GM12878 (cell line): ENCODE measurements around the gene THY1. TPM values are rescaled to one million over a fixed set of nuclear protein-coding genes. Genes with fewer than 3 reads are reported as not detected.

Experiments
- ATAC-seq: fragments of 200-7000 bp; cut with Tn5 transposase; 3 replicates; pipeline ENCODE4 v1.9.1; 2020; ENCODE audit warnings: mild to moderate bottlenecking, moderate library complexity
- BruUV-seq: library from RNA; stranded (reverse); fragments of 400-500 nt; replicated peaks from 2 replicates; lab custom pipeline; 2021; lab: Mats Ljungman, UMichigan
- CTCF ChIA-PET: fragments of 300-600 bp; sonication (Branson Sonifier 250); formaldehyde crosslinking; extraction: SDS; loops from one replicate; lab custom pipeline; 2021; ENCODE audit warnings: inconsistent platforms; lab: Yijun Ruan, JAX
- POLR2A ChIA-PET: fragments of 350-600 bp; formaldehyde crosslinking; extraction: SDS; loops from one replicate; lab custom pipeline; 2021; ENCODE audit warnings: inconsistent platforms; lab: Charles Lee
- RAD21 ChIA-PET: fragments of 300-600 bp; sonication (Branson Sonifier 250); formaldehyde crosslinking; loops from one replicate; lab custom pipeline; 2023; ENCODE audit warnings: antibody characterized with exemption; ENCODE audit not compliant: unreplicated experiment; lab: Charles Lee
- SMC1A ChIA-PET: fragments of 300-600 bp; sonication (Branson Sonifier 250); formaldehyde crosslinking; loops from one replicate; lab custom pipeline; 2023; ENCODE audit not compliant: unreplicated experiment, uncharacterized antibody; lab: Charles Lee
- DNase-seq: peaks from one replicate; pipeline ENCODE4 v3.0.0-alpha.2; 2011; ENCODE audit warnings: low read depth, low spot score
- FAIRE-seq: peaks from 3 replicates; lab custom pipeline; 2011; peaks lifted over from hg19 to GRCh38; lab: Jason Lieb, UNC
- H2AFZ ChIP-seq: 2 replicates; pipeline ENCODE4 v1.6.0; 2011; ENCODE audit warnings: low read depth, low read length, control low read depth; ENCODE audit not compliant: control insufficient read depth
- H3K27ac ChIP-seq: 2 replicates; pipeline ENCODE4 v1.5.1; 2011; ENCODE audit warnings: control low read depth; ENCODE audit not compliant: control insufficient read depth, insufficient read depth
- H3K27me3 ChIP-seq, 2 experiments: replicated peaks in 1 of 2; 2 replicates each; pipeline versions ENCODE4 v1.6.0 to v1.6.1; 2011; ENCODE audit warnings: low read length in 1 of 2; ENCODE audit not compliant: control insufficient read depth in 2 of 2, insufficient read depth in 2 of 2
- H3K36me3 ChIP-seq, 2 experiments: 2 replicates each; pipeline ENCODE4 v1.5.1; 2011; ENCODE audit warnings: low read length in 1 of 2; ENCODE audit not compliant: control insufficient read depth in 2 of 2, insufficient read depth in 2 of 2
- H3K4me1 ChIP-seq: 2 replicates; pipeline ENCODE4 v1.6.1; 2011; ENCODE audit warnings: mild to moderate bottlenecking, low read length, moderate library complexity, mixed read lengths; ENCODE audit not compliant: control insufficient read depth, insufficient read depth
- H3K4me2 ChIP-seq: 2 replicates; pipeline ENCODE4 v1.6.0; 2011; ENCODE audit warnings: control low read depth; ENCODE audit not compliant: control insufficient read depth, insufficient read depth
- H3K4me3 ChIP-seq: fragments of 200-600 bp; sonication (generic); 2 replicates; pipeline ENCODE4 v1.5.1; 2016
- H3K79me2 ChIP-seq: 2 replicates; pipeline ENCODE4 v1.6.0; 2011; ENCODE audit warnings: low read length; ENCODE audit not compliant: control insufficient read depth, insufficient read depth
- H3K9ac ChIP-seq: 2 replicates; pipeline ENCODE4 v1.8.0; 2011; ENCODE audit warnings: low read length, control low read depth, mixed read lengths; ENCODE audit not compliant: control insufficient read depth, insufficient read depth
- H3K9me3 ChIP-seq: replicated peaks from 3 replicates; pipeline ENCODE4 v1.5.1; 2011; ENCODE audit warnings: mild to moderate bottlenecking, low read length; ENCODE audit not compliant: control insufficient read depth, insufficient read depth
- H4K20me1 ChIP-seq: 2 replicates; pipeline ENCODE4 v1.6.0; 2011; ENCODE audit not compliant: control insufficient read depth, insufficient read depth
- ATF3 ChIP-seq: IDR thresholded peaks from 2 replicates; pipeline ENCODE4 v1.6.1; 2011; ENCODE audit warnings: low read depth, mild to moderate bottlenecking, low read length, moderate library complexity, borderline replicate concordance; ENCODE audit errors: extremely low read depth
- ATF7 ChIP-seq: fragments of 450-650 bp; IDR thresholded peaks from 2 replicates; pipeline ENCODE4 v1.6.1; 2016; ENCODE audit warnings: low read depth, mild to moderate bottlenecking
- IKZF1 ChIP-seq: fragments of 450-650 bp; conservative IDR thresholded peaks from 2 replicates; pipeline ENCODE4 v1.6.1; 2017; ENCODE audit warnings: antibody characterized with exemption, mild to moderate bottlenecking
- IRF3 ChIP-seq: fragments of 450-650 bp; IDR thresholded peaks from 2 replicates; pipeline ENCODE4 v1.6.1; 2014; ENCODE audit warnings: mild to moderate bottlenecking
- JUND ChIP-seq: IDR thresholded peaks from 2 replicates; pipeline ENCODE4 v1.6.1; 2012; ENCODE audit warnings: low read depth, mild to moderate bottlenecking, low read length, improper control_type of control experiment, moderate library complexity
- LARP7 ChIP-seq: fragments of 450-650 bp; IDR thresholded peaks from 2 replicates; pipeline ENCODE4 v1.6.1; 2017; ENCODE audit warnings: mild to moderate bottlenecking
- MYC ChIP-seq: IDR thresholded peaks from 2 replicates; pipeline ENCODE4 v1.6.1; 2011; ENCODE audit warnings: mild to moderate bottlenecking, low read length, moderate library complexity, inconsistent platforms; ENCODE audit not compliant: insufficient read depth, insufficient replicate concordance, insufficient read length, severe bottlenecking
- RB1 ChIP-seq: fragments of 450-650 bp; formaldehyde crosslinking; IDR thresholded peaks from 2 replicates; pipeline ENCODE4 v1.6.1; 2017; ENCODE audit warnings: mild to moderate bottlenecking, borderline replicate concordance
- SMC3 ChIP-seq: IDR thresholded peaks from 2 replicates; pipeline ENCODE4 v1.6.1; 2011; ENCODE audit warnings: low read length, improper control_type of control experiment, borderline replicate concordance
- WGBS: methylation state at CpG from one replicate; pipeline ENCODE4 v1.1.6; 2016; ENCODE audit warnings: low lambda C conversion rate; ENCODE audit not compliant: insufficient replicate concordance, insufficient coverage; ENCODE audit errors: missing lambda C conversion rate; 5-methylcytosine and 5-hydroxymethylcytosine counted together
- in situ Hi-C: fragments of 300-500 bp; cut with MboI; formaldehyde crosslinking; loops from 9 replicates; pipeline ENCODE4 v1.14.3; 2018; ENCODE audit warnings: mixed read lengths
- intact Hi-C: fragments of 100-400 bp; cut with micrococcal nuclease; formaldehyde crosslinking; loops from one replicate; pipeline ENCODE4 v1.14.2; 2022; ENCODE audit not compliant: unreplicated experiment
- polyA plus RNA-seq, 11 experiments: library from polyadenylated mRNA; depleted of rRNA in 4 of 11; unstranded in 6 of 11; stranded (reverse) in 5 of 11; fragments of >200 nt; fragmentation: Nextera tagmentation in 4 of 11; fragmentation: Illumina TruSeq in 1 of 11; extraction: Ambion mirVana in 4 of 11; extraction: Trizol in 1 of 11; gene quantifications; 1 replicate in 1 of 11; 2 replicates in 10 of 11; pipeline versions ENCODE4 v1.2.1 to v1.2.3, GENCODE V29; 2011 to 2016; ENCODE audit warnings: inconsistent platforms in 2 of 11, missing spikeins in 2 of 11, low read depth in 1 of 11
- total RNA-seq, 4 experiments: library from RNA; depleted of rRNA in 3 of 4; stranded (reverse); fragments of >200 nt in 3 of 4; fragmentation: Illumina TruSeq in 1 of 4; extraction: Trizol in 1 of 4; gene quantifications; 2 replicates each; pipeline versions ENCODE4 v1.2.1 to v1.2.3, GENCODE V29; 2013 to 2021
- TF ChIP-seq, protein P1 (sequence below): fragments of 450-650 bp; IDR thresholded peaks from 2 replicates; pipeline ENCODE4 v1.6.1; 2017; ENCODE audit warnings: mild to moderate bottlenecking, moderate library complexity

The THY1 gene
- total and polyA plus RNA-seq, 10 of the 15 experiments (the other 5 are each of a cell fraction or from before 2014, with no cell fraction given): 0.86 to 20.1 (median 3.2) TPM

DNA sequence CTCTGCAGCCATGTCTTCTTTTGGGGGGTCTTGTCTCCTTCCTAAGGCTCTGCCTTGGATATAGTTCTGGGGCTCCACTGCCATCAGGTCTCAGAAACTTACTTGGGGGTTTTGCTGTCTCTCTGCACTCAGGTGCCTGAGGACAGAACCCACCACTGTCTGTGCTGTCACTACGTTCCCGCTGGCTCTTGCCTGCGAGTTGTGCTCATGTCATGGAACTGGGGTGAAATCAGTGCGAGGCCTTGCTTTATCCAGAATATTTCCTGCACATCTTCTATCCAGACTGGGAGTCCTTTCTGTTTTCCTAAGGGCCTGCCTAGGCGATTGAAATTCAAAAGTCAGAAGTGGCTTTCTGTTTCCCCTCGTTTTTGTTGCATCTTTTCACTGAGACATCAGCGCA is 34.9 kb downstream of the THY1 start:
- no peaks in the 10 kb centered on the region for H3K9me3 ChIP-seq
- intact Hi-C loops: no loop called here
- H3K9ac ChIP-seq: no peak overlapping the region
- TF ChIP-seq SMC3: no peak
- TF ChIP-seq ATF7: no peak
- no peak for TF ChIP-seq LARP7
- TF ChIP-seq, all 136 proteins: peak for 0
- 29% methylated on average over 7 of the region's 7 CpGs for WGBS
- ChIA-PET CTCF (interaction anchor here (0.7 to 1.2 kb wide), 2 partner anchors 13 to 1481 kb away, joined by 3 read pairs; no protein-coding TSS in a partner anchor), SMC1A (no interaction called here), RAD21 (no interaction called here), POLR2A (no interaction called here)
- no peak overlapping the region for H3K27ac ChIP-seq
- H3K79me2 ChIP-seq: no peaks in the 10 kb centered on the region
- H3K4me2 ChIP-seq: no peak overlapping the region
- no peaks in the 10 kb centered on the region; the same call in 1 of the 2 replicates for H4K20me1 ChIP-seq
- FAIRE-seq (no peak), ATAC-seq (no peak), DNase-seq (no peak)
- in situ Hi-C loops: no loop called here
- no TSS peak for BruUV-seq
- no peak overlapping the region for H3K4me3 ChIP-seq
- no peak overlapping the region for H2AFZ ChIP-seq
- H3K4me1 ChIP-seq: no peaks in the 10 kb centered on the region
- no peaks in the 10 kb centered on the region for H3K27me3 ChIP-seq
- H3K36me3 ChIP-seq: no peaks in the 10 kb centered on the region

GRCh38 chr11:119384332-119384731 is 38.6 kb downstream of the THY1 start:
- Histone ChIP-seq H3K9me3 (no peaks in the 10 kb centered on the region), H3K79me2 (no peaks in the 10 kb centered on the region), H3K4me2 (no peak overlapping the region), H3K27me3 (peaks cover 0 to 5% of the 10 kb centered on the region in 2 experiments; a peak in 1 of 4 replicates), H3K36me3 (no peaks in the 10 kb centered on the region), H3K4me3 (no peak overlapping the region), H3K27ac (no peak overlapping the region), H3K9ac (no peak overlapping the region), H4K20me1 (no peaks in the 10 kb centered on the region), H2AFZ (no peak overlapping the region), H3K4me1 (0 out of 2 replicates have a peak, but pooled peaks cover 3% of the 10 kb centered on the region)
- ChIA-PET CTCF (interaction anchor here (0.9 to 17.9 kb wide), 4 partner anchors 9 to 150 kb away, joined by 3 to 183 read pairs (median 3); no protein-coding TSS in a partner anchor), RAD21 (interaction anchor here (2.8 kb wide), 1 partner anchor 90 kb away, joined by 8 read pairs; no protein-coding TSS in a partner anchor), SMC1A (interaction anchor here (0.6 to 1.2 kb wide), 2 partner anchors 91 to 188 kb away, joined by 3 read pairs; no protein-coding TSS in a partner anchor), POLR2A (interaction anchor here (1.2 kb wide), 1 partner anchor 23 kb away, joined by 3 read pairs; no protein-coding TSS in a partner anchor)
- FAIRE-seq (no peak), DNase-seq (no peak), ATAC-seq (no peak)
- intact Hi-C loops: no loop called here
- in situ Hi-C loops: no loop called here
- WGBS: 67% methylated on average over 2 of the region's 2 CpGs
- no TSS peak for BruUV-seq
- no peak for TF ChIP-seq ATF3
- TF ChIP-seq IKZF1: no peak
- TF ChIP-seq, protein P1, sequence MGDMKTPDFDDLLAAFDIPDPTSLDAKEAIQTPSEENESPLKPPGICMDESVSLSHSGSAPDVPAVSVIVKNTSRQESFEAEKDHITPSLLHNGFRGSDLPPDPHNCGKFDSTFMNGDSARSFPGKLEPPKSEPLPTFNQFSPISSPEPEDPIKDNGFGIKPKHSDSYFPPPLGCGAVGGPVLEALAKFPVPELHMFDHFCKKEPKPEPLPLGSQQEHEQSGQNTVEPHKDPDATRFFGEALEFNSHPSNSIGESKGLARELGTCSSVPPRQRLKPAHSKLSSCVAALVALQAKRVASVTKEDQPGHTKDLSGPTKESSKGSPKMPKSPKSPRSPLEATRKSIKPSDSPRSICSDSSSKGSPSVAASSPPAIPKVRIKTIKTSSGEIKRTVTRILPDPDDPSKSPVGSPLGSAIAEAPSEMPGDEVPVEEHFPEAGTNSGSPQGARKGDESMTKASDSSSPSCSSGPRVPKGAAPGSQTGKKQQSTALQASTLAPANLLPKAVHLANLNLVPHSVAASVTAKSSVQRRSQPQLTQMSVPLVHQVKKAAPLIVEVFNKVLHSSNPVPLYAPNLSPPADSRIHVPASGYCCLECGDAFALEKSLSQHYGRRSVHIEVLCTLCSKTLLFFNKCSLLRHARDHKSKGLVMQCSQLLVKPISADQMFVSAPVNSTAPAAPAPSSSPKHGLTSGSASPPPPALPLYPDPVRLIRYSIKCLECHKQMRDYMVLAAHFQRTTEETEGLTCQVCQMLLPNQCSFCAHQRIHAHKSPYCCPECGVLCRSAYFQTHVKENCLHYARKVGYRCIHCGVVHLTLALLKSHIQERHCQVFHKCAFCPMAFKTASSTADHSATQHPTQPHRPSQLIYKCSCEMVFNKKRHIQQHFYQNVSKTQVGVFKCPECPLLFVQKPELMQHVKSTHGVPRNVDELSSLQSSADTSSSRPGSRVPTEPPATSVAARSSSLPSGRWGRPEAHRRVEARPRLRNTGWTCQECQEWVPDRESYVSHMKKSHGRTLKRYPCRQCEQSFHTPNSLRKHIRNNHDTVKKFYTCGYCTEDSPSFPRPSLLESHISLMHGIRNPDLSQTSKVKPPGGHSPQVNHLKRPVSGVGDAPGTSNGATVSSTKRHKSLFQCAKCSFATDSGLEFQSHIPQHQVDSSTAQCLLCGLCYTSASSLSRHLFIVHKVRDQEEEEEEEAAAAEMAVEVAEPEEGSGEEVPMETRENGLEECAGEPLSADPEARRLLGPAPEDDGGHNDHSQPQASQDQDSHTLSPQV: no peak
- no peak for TF ChIP-seq MYC
- TF ChIP-seq IRF3: no peak
- no peak for TF ChIP-seq RB1
- TF ChIP-seq JUND: no peak
